HepG2 (cell line): ENCODE data around the gene HBEGF.

Experiments used
- CBX2 ChIP-seq, 2 experiments: fragments of 200-600 bp in 1 of 2; sonication (generic); formaldehyde crosslinking in 1 of 2; IDR thresholded peaks; 2 replicates each; pipeline versions ENCODE4 v1.7.0 to v1.8.1; 2018 to 2022; ENCODE audit warnings: low read depth in 2 of 2, low read length in 1 of 2, mild to moderate bottlenecking in 1 of 2, missing genetic modification reagents in 1 of 2
- GPN1 ChIP-seq: sonication (generic); formaldehyde crosslinking; IDR thresholded peaks from 2 replicates; pipeline ENCODE4 v1.5.1; 2020; ENCODE audit warnings: missing genetic modification reagents, borderline replicate concordance
- KLF9 ChIP-seq: IDR thresholded peaks from 2 replicates; pipeline ENCODE4 v1.6.1; 2016; ENCODE audit warnings: low read depth
- KMT2A ChIP-seq: sonication (generic); formaldehyde crosslinking; IDR thresholded peaks from 2 replicates; pipeline ENCODE4 v1.4.0; 2020; ENCODE audit warnings: missing genetic modification reagents
- MTA3 ChIP-seq: sonication (generic); formaldehyde crosslinking; IDR thresholded peaks from 2 replicates; pipeline ENCODE4 v1.4.0; 2020; ENCODE audit warnings: missing genetic modification reagents
- NR2F1 ChIP-seq, 2 experiments: fragments of 450-650 bp in 1 of 2; formaldehyde crosslinking in 1 of 2; IDR thresholded peaks; 2 replicates each; pipeline versions ENCODE4 v1.5.0 to v1.6.1; 2016 to 2020; ENCODE audit warnings: mild to moderate bottlenecking in 1 of 2, missing compliant biosample characterization in 1 of 2, missing genetic modification reagents in 1 of 2, moderate library complexity in 1 of 2
- PHF20 ChIP-seq: sonication (generic); formaldehyde crosslinking; IDR thresholded peaks from 2 replicates; pipeline ENCODE4 v1.5.0; 2020; ENCODE audit warnings: mild to moderate bottlenecking, missing genetic modification reagents
- POLR2A ChIP-seq, 2 experiments: IDR thresholded peaks; 2 replicates each; pipeline ENCODE4 v1.6.1; 2011; ENCODE audit warnings: low read depth in 2 of 2, low read length in 2 of 2, mild to moderate bottlenecking in 1 of 2, moderate library complexity in 1 of 2; ENCODE audit not compliant: insufficient read depth in 1 of 2
- SRY ChIP-seq: sonication (generic); formaldehyde crosslinking; IDR thresholded peaks from 2 replicates; pipeline ENCODE4 v1.8.0; 2022; ENCODE audit warnings: mild to moderate bottlenecking, missing genetic modification reagents
- TCF7 ChIP-seq: sonication (generic); IDR thresholded peaks from 2 replicates; pipeline ENCODE4 v1.6.1; 2016; ENCODE audit warnings: antibody characterized with exemption, low read depth
- TF ChIP-seq, protein P1 (sequence below): sonication (generic); formaldehyde crosslinking; IDR thresholded peaks from 2 replicates; pipeline ENCODE4 v1.5.0; 2020; ENCODE audit warnings: mild to moderate bottlenecking, missing genetic modification reagents, moderate library complexity
- TF ChIP-seq, protein P2 (sequence below): sonication (generic); formaldehyde crosslinking; conservative IDR thresholded peaks from 2 replicates; pipeline ENCODE4 v1.5.0; 2020; ENCODE audit warnings: missing genetic modification reagents
- TF ChIP-seq, protein P3 (sequence below): sonication (generic); formaldehyde crosslinking; IDR thresholded peaks from 2 replicates; pipeline ENCODE4 v1.4.0; 2020; ENCODE audit warnings: missing genetic modification reagents

DNA sequence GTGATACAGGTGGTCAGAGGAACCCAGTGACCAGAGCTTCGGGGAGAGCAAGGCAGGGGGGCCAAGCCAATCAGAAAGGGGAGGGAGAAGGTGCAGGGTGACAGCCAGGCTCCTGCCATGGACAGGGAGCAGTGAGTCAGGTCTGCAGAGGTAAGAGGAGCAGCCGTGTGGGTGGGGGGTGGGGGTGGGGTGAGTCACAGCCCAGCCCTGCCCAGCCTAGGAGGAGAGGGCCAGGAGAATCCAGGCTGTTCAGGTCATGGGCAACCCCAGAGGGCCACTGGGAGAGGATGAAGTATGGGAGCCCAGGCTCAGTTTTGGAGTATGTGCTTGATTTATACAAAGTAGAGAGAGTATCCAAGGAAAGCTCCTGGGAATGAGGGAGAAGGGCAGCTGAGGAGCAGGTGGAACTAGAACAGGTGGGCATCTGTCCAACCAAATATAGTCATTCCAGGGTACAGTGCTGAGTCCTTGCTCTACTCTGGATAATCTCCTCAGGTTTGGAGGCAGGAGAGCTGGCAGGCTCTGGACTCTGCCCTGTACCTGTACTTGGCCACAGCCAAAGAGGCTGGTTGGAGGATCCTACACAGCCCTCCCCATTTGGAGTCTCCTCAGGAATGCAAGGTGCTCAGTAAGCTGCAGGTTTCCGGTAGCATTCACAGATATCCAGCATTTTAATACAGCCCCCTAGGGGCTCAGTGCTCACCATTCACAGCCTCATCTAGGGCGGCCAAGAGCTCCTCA, 1.6 kb downstream of the HBEGF start:
- TF ChIP-seq SRY (no peak), GPN1 (no peak), NR2F1 (CRISPR knock-in tag; IDR thresholded peaks at IDR 0.05) (no peak), MTA3 (CRISPR knock-in tag) (no peak), KLF9 (no peak), TCF7 (no peak), POLR2A (IDR thresholded peaks at IDR 0.05; ENCODE audit: insufficient read depth in 1 of 2, low read depth in 2 of 2, low read length in 2 of 2) (no peak), KMT2A (CRISPR knock-in tag) (no peak), CBX2 (IDR thresholded peaks at IDR 0.05; ENCODE audit: low read depth, low read length) (no peak), CBX2 (CRISPR knock-in tag; IDR thresholded peaks at IDR 0.05; ENCODE audit: low read depth) (no peak), PHF20 (CRISPR knock-in tag) (no peak)
- TF ChIP-seq, protein P1, sequence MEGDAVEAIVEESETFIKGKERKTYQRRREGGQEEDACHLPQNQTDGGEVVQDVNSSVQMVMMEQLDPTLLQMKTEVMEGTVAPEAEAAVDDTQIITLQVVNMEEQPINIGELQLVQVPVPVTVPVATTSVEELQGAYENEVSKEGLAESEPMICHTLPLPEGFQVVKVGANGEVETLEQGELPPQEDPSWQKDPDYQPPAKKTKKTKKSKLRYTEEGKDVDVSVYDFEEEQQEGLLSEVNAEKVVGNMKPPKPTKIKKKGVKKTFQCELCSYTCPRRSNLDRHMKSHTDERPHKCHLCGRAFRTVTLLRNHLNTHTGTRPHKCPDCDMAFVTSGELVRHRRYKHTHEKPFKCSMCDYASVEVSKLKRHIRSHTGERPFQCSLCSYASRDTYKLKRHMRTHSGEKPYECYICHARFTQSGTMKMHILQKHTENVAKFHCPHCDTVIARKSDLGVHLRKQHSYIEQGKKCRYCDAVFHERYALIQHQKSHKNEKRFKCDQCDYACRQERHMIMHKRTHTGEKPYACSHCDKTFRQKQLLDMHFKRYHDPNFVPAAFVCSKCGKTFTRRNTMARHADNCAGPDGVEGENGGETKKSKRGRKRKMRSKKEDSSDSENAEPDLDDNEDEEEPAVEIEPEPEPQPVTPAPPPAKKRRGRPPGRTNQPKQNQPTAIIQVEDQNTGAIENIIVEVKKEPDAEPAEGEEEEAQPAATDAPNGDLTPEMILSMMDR (CRISPR knock-in tag) = no peak
- TF ChIP-seq, protein P2, sequence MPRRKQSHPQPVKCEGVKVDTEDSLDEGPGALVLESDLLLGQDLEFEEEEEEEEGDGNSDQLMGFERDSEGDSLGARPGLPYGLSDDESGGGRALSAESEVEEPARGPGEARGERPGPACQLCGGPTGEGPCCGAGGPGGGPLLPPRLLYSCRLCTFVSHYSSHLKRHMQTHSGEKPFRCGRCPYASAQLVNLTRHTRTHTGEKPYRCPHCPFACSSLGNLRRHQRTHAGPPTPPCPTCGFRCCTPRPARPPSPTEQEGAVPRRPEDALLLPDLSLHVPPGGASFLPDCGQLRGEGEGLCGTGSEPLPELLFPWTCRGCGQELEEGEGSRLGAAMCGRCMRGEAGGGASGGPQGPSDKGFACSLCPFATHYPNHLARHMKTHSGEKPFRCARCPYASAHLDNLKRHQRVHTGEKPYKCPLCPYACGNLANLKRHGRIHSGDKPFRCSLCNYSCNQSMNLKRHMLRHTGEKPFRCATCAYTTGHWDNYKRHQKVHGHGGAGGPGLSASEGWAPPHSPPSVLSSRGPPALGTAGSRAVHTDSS (CRISPR knock-in tag) = no peak
- TF ChIP-seq, protein P3, sequence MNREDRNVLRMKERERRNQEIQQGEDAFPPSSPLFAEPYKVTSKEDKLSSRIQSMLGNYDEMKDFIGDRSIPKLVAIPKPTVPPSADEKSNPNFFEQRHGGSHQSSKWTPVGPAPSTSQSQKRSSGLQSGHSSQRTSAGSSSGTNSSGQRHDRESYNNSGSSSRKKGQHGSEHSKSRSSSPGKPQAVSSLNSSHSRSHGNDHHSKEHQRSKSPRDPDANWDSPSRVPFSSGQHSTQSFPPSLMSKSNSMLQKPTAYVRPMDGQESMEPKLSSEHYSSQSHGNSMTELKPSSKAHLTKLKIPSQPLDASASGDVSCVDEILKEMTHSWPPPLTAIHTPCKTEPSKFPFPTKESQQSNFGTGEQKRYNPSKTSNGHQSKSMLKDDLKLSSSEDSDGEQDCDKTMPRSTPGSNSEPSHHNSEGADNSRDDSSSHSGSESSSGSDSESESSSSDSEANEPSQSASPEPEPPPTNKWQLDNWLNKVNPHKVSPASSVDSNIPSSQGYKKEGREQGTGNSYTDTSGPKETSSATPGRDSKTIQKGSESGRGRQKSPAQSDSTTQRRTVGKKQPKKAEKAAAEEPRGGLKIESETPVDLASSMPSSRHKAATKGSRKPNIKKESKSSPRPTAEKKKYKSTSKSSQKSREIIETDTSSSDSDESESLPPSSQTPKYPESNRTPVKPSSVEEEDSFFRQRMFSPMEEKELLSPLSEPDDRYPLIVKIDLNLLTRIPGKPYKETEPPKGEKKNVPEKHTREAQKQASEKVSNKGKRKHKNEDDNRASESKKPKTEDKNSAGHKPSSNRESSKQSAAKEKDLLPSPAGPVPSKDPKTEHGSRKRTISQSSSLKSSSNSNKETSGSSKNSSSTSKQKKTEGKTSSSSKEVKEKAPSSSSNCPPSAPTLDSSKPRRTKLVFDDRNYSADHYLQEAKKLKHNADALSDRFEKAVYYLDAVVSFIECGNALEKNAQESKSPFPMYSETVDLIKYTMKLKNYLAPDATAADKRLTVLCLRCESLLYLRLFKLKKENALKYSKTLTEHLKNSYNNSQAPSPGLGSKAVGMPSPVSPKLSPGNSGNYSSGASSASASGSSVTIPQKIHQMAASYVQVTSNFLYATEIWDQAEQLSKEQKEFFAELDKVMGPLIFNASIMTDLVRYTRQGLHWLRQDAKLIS (CRISPR knock-in tag) = no peak
